Common myeloid progenitor, CD34-positive (primary cell): ENCODE measurements around the gene STARD13.

ENCODE experiments used
- CTCF ChIA-PET: fragments of 350-600 bp; sonication (Branson Sonifier 250); formaldehyde crosslinking; loops from one replicate; lab custom pipeline; 2021; ENCODE audit warnings: antibody characterized with exemption; lab: Charles Lee
- POLR2A ChIA-PET: fragments of 350-600 bp; sonication (Branson Sonifier 250); formaldehyde crosslinking; loops from one replicate; lab custom pipeline; 2021; ENCODE audit warnings: antibody characterized with exemption; lab: Charles Lee
- DNase-seq, 3 donors: peaks; one replicate each; pipeline versions ENCODE4 v3.0.0 to v3.0.0-alpha.2; 2013
- H3K27ac ChIP-seq, 2 experiments: 1 replicate in 1 of 2; 2 replicates in 1 of 2; pipeline ENCODE4 v1.7.0; 2013; ENCODE audit warnings: inconsistent platforms in 2 of 2, low read length in 2 of 2, mild to moderate bottlenecking in 2 of 2, low read depth in 1 of 2, moderate library complexity in 1 of 2; ENCODE audit not compliant: severe bottlenecking in 2 of 2, insufficient read depth in 1 of 2, poor library complexity in 1 of 2
- H3K27me3 ChIP-seq, 5 experiments: replicated peaks in 2 of 5; 1 replicate in 3 of 5; 2 replicates in 2 of 5; pipeline versions ENCODE4 v1.6.1 to v1.7.0; 2013; ENCODE audit warnings: low read length in 4 of 5, mild to moderate bottlenecking in 2 of 5, moderate library complexity in 2 of 5, inconsistent platforms in 1 of 5; ENCODE audit not compliant: insufficient read depth in 5 of 5, control insufficient read depth in 4 of 5
- H3K36me3 ChIP-seq, 4 experiments: 1 replicate in 2 of 4; 2 replicates in 2 of 4; pipeline versions ENCODE4 v1.6.1 to v1.7.0; 2013; ENCODE audit warnings: low read length in 3 of 4, control low read depth in 1 of 4, mild to moderate bottlenecking in 1 of 4; ENCODE audit not compliant: control insufficient read depth in 4 of 4, insufficient read depth in 4 of 4
- H3K4me1 ChIP-seq, 4 experiments: 1 replicate in 3 of 4; 2 replicates in 1 of 4; pipeline versions ENCODE4 v1.6.1 to v1.7.1; 2013; ENCODE audit warnings: low read length in 3 of 4, mild to moderate bottlenecking in 3 of 4, control low read depth in 1 of 4, inconsistent platforms in 1 of 4, moderate library complexity in 1 of 4; ENCODE audit not compliant: control insufficient read depth in 4 of 4, insufficient read depth in 4 of 4; ENCODE audit errors: control extremely low read depth in 1 of 4
- H3K4me3 ChIP-seq, 7 experiments: 1 replicate in 4 of 7; 2 replicates in 3 of 7; pipeline versions ENCODE4 v1.5.1 to v1.7.0; 2013; ENCODE audit warnings: mild to moderate bottlenecking in 7 of 7, low read length in 6 of 7, moderate library complexity in 6 of 7, inconsistent platforms in 2 of 7, low read depth in 2 of 7, control low read depth in 1 of 7; ENCODE audit not compliant: insufficient read depth in 4 of 7, control insufficient read depth in 1 of 7; ENCODE audit errors: extremely low read depth in 1 of 7
- H3K9me3 ChIP-seq, 5 experiments: 1 replicate in 4 of 5; 2 replicates in 1 of 5; pipeline versions ENCODE4 v1.6.1 to v1.7.1; 2013; ENCODE audit warnings: low read length in 4 of 5, mild to moderate bottlenecking in 2 of 5, inconsistent platforms in 1 of 5, low read depth in 1 of 5, moderate library complexity in 1 of 5; ENCODE audit not compliant: control insufficient read depth in 4 of 5, insufficient read depth in 2 of 5; ENCODE audit errors: control extremely low read depth in 1 of 5
- WGBS: methylation state at CpG from one replicate; pipeline ENCODE4 v1.1.5; 2013; ENCODE audit not compliant: insufficient coverage; 5-methylcytosine and 5-hydroxymethylcytosine counted together

Gene STARD13

DNA sequence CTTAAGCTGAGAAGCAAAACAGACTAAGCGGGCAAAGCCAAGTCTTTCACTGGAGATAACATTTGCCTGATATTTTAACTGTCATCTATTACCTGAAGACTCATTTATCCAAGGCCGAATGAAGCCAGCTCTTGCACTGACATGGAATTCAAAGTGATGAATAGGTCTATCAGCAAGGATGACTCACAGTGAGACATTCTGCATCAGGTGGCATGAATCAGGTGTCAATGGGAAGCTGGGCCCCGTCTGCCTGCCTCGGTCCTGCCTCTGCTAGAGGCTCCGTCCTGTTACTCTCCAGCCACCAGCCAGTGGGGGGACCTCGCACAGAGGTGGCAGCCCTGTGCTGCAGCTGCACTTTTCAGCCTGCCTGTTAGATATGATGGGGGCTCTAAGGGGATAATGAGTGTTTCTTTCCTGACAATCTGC is 23.5 kb downstream of the STARD13 start:
- no peak overlapping the region for H3K4me3 ChIP-seq
- DNase-seq, result no peak
- CTCF ChIA-PET, result interaction anchor here (1.7 kb wide), 1 partner anchor 462 kb away, joined by 4 read pairs; no protein-coding TSS in a partner anchor
- no peaks in the 10 kb centered on the region for H3K9me3 ChIP-seq
- POLR2A ChIA-PET, result no interaction called here
- H3K27ac ChIP-seq, result no peak overlapping the region
- 80% methylated on average over 5 of the region's 6 CpGs for WGBS
- H3K27me3 ChIP-seq, result no peaks in the 10 kb centered on the region
- H3K36me3 ChIP-seq, result no peaks in the 10 kb centered on the region
- peaks cover 0 to 12% (median 0%) of the 10 kb centered on the region in 4 experiments for H3K4me1 ChIP-seq

DNA sequence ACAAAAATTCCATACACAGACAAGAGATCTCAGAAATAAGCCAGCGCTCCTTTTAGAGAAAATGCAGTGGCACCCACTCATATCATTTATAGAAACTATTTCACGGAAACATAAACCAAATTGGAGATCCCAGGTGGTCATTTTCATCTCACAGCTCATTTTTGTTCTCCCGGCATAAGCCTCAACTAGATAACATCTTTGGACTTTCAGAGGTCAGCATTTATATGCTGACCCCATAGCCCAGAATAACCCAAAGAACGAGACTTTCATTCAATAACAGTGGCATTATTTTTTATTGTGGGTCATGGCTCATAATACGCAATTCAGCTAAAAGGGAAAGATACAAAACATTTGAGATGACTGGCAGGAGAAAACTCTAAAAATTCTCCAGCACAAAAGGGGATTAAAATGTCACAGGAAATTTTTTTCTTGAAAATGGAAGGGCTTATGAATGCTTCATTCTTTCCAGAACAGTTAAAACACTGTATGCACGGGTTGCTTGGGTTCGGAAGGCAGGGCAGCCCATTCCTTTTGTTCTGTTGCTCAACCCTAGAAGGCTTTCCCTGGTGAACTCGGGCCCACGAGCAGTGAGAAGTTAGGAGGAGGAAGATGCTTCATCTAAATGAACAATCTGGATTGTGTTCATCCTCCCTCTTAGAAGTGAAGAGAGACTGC is 24.0 kb downstream of the STARD13 start:
- Histone ChIP-seq H3K4me3 (no peak overlapping the region), H3K27ac (no peak overlapping the region), H3K36me3 (no peaks in the 10 kb centered on the region), H3K27me3 (no peaks in the 10 kb centered on the region), H3K4me1 (peaks cover 0 to 12% (median 0%) of the 10 kb centered on the region in 4 experiments), H3K9me3 (no peaks in the 10 kb centered on the region)
- DNase-seq, result no peak
- ChIA-PET POLR2A (no interaction called here), CTCF (interaction anchor here (1.7 kb wide), 1 partner anchor 463 kb away, joined by 4 read pairs; no protein-coding TSS in a partner anchor)
- 96% methylated on average over 7 of the region's 9 CpGs for WGBS

DNA sequence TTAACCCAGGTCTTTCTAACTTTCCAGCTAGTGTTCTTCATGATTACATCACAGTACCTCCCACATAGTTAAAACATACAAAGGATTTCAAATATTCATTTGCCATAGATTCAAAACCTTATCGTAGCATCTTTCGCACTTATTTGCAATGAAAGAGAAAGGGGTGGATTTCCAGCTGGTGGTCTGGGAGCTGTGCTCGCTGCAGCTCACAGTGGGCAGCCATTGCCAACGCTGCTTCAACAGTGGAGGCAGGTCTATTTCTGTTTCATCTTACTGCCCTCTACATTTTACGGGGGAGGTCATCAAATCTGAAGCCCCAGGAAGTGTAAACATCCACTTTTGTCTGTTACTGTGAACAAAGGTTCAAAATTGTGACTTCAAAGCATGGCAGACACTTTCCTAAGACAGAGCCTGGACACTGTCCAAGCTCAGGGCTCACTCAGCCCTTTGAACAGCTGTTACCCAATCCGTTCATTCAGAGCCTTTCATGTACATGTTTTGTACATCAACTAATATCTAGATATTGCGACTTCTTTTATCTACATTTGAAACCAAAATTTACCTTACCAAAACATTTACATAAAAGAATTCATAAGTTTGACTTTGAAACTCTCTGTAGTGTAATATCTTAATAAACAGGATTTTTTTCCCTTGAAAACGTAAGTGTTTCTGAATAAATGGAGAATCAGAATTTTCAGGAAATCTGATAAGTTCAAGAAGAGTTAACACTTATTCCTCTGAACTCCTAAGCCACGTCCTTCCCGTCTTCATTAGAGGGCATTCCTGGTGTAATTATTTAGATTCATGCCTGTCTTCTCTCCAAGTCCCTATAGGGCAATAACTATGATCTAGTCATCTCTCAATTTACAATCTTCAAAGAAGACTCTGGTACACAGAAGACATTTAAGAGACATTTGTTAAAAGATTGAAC is 25.1 kb downstream of the STARD13 start:
- no peaks in the 10 kb centered on the region for H3K27me3 ChIP-seq
- peaks cover 0 to 12% (median 0%) of the 10 kb centered on the region in 4 experiments for H3K4me1 ChIP-seq
- no peaks in the 10 kb centered on the region for H3K36me3 ChIP-seq
- no peaks in the 10 kb centered on the region for H3K9me3 ChIP-seq
- ChIA-PET POLR2A (no interaction called here), CTCF (no interaction called here)
- WGBS, result 89% methylated on average over 7 of the region's 10 CpGs
- DNase-seq, result no peak
- H3K27ac ChIP-seq, result no peak overlapping the region
- H3K4me3 ChIP-seq, result no peak overlapping the region

DNA sequence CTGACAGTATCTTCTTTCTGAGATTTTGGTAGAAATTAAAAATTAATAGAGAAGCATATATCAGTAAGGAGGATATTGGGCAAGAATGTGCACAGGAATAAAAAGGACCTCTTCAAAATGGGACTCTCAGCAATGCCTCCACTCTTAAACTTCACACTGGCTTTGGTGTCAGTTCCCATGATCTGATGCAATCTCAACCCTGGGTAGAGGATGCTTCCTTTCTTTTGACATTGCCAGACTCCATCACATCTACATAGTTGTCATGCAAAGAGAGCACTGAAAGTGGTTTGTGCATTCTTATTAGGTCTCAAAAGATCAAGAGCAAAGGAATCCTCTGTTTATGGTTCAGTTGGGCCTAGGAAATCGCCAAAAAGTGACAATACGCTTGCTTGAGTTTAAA is 26.3 kb downstream of the STARD13 start:
- DNase-seq, result no peak
- no peaks in the 10 kb centered on the region for H3K27me3 ChIP-seq
- H3K4me3 ChIP-seq, result no peak overlapping the region
- POLR2A ChIA-PET, result no interaction called here
- no peaks in the 10 kb centered on the region for H3K36me3 ChIP-seq
- no peak overlapping the region for H3K27ac ChIP-seq
- H3K9me3 ChIP-seq, result no peaks in the 10 kb centered on the region
- CTCF ChIA-PET, result no interaction called here
- H3K4me1 ChIP-seq, result peaks cover 0 to 12% (median 0%) of the 10 kb centered on the region in 4 experiments
- WGBS, result no CpG with 5 or more reads among the region's 2 CpGs

DNA sequence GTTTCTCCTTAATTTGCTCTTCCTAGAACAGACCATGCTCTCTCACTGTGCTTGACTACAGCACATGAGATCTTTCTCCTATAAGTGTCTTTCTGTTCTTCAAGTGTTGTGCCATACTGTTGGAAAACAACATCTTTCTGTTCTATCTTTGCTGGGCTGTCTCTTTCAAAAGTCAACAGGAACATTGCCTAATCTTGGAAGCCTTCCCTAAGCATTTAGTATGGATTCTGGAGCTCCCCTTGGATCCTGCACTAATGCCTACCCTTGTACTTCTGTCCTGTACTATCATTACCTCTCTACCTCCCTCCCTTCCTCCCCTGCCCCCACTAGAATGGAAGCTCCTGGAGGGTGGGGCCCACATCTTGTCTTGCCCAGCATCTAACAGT is 26.8 kb downstream of the STARD13 start:
- H3K36me3 ChIP-seq, result no peaks in the 10 kb centered on the region
- H3K27me3 ChIP-seq, result no peaks in the 10 kb centered on the region
- H3K9me3 ChIP-seq, result no peaks in the 10 kb centered on the region
- DNase-seq, result no peak
- peaks cover 0 to 12% (median 0%) of the 10 kb centered on the region in 4 experiments for H3K4me1 ChIP-seq
- ChIA-PET CTCF (no interaction called here), POLR2A (no interaction called here)
- H3K4me3 ChIP-seq, result no peak overlapping the region
- H3K27ac ChIP-seq, result no peak overlapping the region

DNA sequence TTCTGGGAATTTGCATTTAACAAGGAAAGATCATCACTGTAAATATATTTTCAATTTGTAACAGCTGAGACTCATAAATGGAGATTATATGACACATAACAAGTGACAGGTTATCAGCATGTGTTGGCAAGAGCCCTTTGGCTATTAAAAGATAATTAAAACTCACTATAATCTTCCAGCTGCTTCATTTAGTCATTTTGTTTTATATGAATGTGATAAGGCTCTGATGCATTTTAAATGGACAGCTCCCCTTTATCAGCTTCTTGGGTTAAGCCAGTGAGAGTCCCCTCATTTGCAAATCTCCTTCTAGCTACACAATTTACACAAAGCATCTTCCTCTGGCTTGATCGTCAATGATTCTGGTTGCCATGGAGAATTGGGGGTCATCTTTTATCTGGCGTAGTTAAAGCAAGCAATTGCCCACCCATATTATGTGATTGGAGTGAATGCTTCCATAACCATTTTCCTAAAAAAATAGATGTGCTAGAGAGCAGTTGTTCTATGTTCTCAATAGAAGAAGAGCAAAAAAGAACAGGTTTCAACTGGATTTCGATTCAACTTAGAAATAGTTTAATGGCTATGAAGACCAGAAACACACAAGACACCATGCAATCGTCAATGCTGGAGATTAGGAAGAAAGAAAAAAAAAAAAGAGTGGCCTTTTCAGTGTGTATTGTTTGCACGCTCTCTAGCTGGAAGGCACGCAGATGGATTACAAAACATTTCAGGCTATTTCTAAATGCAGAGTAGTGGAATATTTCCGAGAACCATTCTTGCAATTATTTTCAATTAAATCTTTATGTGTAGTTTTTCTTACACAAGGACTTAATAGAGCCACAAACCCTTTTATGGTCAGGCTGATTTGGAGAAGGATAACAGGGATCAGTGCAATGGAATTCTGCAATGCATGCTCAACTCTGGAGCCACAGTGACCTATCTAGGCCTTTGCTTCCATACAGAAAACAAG is 27.4 kb downstream of the STARD13 start:
- Histone ChIP-seq H3K9me3 (no peaks in the 10 kb centered on the region), H3K36me3 (no peaks in the 10 kb centered on the region), H3K27ac (no peak overlapping the region), H3K4me3 (no peak overlapping the region), H3K4me1 (peaks cover 0 to 6% (median 0%) of the 10 kb centered on the region in 4 experiments), H3K27me3 (no peaks in the 10 kb centered on the region)
- WGBS, result 100% methylated on average over 3 of the region's 7 CpGs
- POLR2A ChIA-PET, result interaction anchor here (0.5 kb wide), 1 partner anchor 1854 kb away, joined by 3 read pairs; no protein-coding TSS in a partner anchor
- no peak for DNase-seq
- CTCF ChIA-PET, result no interaction called here
